Measurements from ENCODE around the gene PPFIBP1.

The PPFIBP1 gene

DNA sequence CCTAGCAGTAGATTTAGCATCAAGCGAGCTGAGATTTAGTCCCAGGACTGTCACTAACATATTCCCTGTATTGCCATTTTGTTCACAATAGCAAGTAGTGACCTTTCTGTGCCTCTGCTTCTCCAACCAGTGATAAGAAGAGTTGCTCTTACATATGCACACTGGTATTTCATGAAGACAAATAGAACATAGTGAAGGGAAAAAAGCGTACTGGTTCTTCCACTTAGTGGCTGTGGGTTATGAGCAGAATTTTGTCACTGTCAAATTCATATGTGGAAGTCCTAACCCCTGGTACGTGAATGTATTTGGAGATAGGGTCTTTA lies 12.3 kb upstream of the PPFIBP1 start:
- TF ChIP-seq, protein P1, sequence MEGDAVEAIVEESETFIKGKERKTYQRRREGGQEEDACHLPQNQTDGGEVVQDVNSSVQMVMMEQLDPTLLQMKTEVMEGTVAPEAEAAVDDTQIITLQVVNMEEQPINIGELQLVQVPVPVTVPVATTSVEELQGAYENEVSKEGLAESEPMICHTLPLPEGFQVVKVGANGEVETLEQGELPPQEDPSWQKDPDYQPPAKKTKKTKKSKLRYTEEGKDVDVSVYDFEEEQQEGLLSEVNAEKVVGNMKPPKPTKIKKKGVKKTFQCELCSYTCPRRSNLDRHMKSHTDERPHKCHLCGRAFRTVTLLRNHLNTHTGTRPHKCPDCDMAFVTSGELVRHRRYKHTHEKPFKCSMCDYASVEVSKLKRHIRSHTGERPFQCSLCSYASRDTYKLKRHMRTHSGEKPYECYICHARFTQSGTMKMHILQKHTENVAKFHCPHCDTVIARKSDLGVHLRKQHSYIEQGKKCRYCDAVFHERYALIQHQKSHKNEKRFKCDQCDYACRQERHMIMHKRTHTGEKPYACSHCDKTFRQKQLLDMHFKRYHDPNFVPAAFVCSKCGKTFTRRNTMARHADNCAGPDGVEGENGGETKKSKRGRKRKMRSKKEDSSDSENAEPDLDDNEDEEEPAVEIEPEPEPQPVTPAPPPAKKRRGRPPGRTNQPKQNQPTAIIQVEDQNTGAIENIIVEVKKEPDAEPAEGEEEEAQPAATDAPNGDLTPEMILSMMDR (IDR thresholded peaks at IDR 0.05; ENCODE audit: low read depth, low read length), result no peak
- no peak for TF ChIP-seq MYC (IDR thresholded peaks at IDR 0.05; ENCODE audit: low read depth, low read length)
- TF ChIP-seq POLR2A (IDR thresholded peaks at IDR 0.05; ENCODE audit: extremely low read depth, insufficient read length), result no peak
- no peak for TF ChIP-seq MAX (IDR thresholded peaks at IDR 0.05; ENCODE audit: low read depth, low read length)
- no peak for DNase-seq (ENCODE audit: low read depth)
- H3K4me3 ChIP-seq (ENCODE audit: low read depth, low read length), result no peak overlapping the region

DNA sequence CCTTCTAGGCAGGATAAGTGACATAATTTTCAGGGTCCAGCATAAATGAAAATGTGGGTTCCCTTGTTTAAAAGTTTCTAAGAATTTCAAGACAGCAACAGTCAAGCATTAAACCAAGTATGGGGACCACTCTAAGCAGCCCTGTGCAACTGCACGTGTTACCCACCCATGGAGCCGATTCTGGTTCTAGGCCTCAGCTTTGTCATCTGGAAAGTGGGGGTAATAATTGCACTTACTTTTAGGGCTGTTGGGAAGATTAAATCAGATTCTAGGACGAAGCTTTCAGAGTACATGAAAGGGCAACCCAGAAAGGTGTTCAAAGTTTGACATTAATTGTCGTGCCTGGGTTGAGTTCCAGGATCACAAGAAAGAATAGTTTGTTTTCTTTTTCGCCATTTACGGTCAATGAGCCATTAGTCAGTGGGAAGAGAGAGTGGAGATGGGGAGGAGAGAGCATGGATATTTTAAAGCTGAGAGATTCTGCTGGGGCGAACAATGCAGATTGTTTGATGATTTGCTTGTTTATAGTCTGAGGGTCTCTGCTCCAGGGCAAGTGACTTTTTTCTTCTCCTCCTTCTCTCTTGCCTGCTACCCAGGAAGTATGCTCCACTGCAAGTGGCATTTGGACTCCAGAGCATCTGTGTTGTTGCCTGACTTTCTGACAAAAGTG lies 10.7 kb upstream of the PPFIBP1 start:
- no peak for DNase-seq (ENCODE audit: low read depth)
- TF ChIP-seq MAX (IDR thresholded peaks at IDR 0.05; ENCODE audit: low read depth, low read length) (no peak), MYC (IDR thresholded peaks at IDR 0.05; ENCODE audit: low read depth, low read length) (no peak), POLR2A (IDR thresholded peaks at IDR 0.05; ENCODE audit: extremely low read depth, insufficient read length) (no peak)
- TF ChIP-seq, protein P1 (IDR thresholded peaks at IDR 0.05; ENCODE audit: low read depth, low read length), result no peak
- no peak overlapping the region for H3K4me3 ChIP-seq (ENCODE audit: low read depth, low read length)

- TF ChIP-seq MYC (IDR thresholded peaks at IDR 0.05; ENCODE audit: low read depth, low read length) (no peak), MAX (IDR thresholded peaks at IDR 0.05; ENCODE audit: low read depth, low read length) (no peak), POLR2A (IDR thresholded peaks at IDR 0.05; ENCODE audit: extremely low read depth, insufficient read length) (no peak)
- TF ChIP-seq, protein P1 (IDR thresholded peaks at IDR 0.05; ENCODE audit: low read depth, low read length), result no peak
- no peak for DNase-seq (ENCODE audit: low read depth)
- no peak overlapping the region for H3K4me3 ChIP-seq (ENCODE audit: low read depth, low read length)
Measured at GRCh38 chr12:27515671-27516070, 8.3 kb upstream of the PPFIBP1 start.

DNA sequence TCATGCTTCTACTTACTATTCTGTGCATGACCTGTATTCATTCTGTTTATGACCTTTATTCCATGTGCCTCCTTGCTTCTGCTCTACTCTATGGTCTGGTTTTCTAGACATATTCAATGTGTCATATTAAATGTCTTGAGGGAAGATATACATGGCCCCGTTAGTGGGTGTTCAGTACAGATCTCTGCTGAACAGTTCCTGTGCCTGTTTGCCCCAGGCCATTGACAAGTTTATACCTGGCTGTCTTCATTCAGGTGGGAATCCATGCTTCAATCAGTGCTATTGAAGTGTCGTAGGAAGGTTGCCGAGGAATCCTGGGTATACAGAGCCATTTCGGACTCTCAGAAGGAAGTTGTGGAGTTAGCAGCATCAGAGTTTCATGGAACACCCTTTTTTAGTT lies 7.4 kb upstream of the PPFIBP1 start:
- no peak overlapping the region for H3K4me3 ChIP-seq (ENCODE audit: low read depth, low read length)
- no peak for DNase-seq (ENCODE audit: low read depth)
- no peak for TF ChIP-seq MAX (IDR thresholded peaks at IDR 0.05; ENCODE audit: low read depth, low read length)
- no peak for TF ChIP-seq MYC (IDR thresholded peaks at IDR 0.05; ENCODE audit: low read depth, low read length)

DNA sequence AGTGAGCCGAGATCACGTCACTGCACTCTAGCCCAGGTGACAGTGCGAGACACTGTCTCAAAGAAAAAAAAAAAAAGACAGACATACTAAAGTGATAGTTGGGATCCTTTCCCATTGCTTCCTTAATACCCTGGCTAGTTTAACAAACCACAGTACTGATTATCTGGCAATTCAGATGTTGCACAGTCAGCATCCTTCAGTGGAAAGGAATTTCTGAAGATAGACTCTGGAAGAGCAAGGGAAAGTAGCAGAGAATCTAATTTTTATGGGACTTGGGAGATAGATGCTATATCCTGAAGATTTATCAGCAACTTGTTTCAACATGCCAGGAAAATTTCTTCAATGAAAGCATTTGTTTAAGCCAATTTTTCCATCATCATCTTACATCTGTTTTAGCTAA lies 6.5 kb upstream of the PPFIBP1 start:
- DNase-seq (ENCODE audit: low read depth), result no peak

DNA sequence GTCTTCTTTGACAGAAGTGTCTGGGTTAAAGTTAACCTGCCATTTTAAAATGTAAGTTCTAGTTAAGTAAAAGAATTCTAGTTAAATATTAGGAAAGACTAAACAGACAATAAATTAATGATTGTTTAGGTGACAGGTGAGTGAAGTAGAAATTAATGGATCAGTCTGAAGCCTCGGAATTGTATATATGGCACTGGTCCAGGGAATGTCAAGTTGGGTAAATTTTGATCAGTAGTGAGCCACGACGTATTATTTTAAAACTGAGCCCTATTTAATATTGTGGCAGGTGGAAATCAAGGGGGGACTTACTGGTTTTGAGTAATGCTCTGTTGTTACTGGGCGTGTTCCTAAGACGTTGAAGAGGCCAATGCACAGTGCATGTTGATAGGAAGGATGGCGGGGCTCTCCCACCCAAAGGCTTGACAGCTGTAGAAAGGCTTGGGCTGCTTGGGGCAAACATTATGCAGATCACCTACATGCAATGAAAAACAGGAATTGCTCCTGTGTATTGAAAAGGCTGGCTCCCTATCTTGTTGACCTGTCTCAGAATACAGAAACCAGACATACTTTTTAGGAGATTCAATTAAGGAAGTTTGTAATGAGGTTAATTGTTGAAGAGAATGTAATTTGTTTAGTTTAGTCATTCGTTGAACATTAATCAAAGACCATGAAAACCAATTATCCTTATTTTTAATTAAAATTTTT lies 5.9 kb upstream of the PPFIBP1 start:
- H3K4me3 ChIP-seq (ENCODE audit: low read depth, low read length), result no peak overlapping the region
- DNase-seq (ENCODE audit: low read depth), result no peak
- TF ChIP-seq MAX (IDR thresholded peaks at IDR 0.05; ENCODE audit: low read depth, low read length) (no peak), POLR2A (IDR thresholded peaks at IDR 0.05; ENCODE audit: extremely low read depth, insufficient read length) (no peak), MYC (IDR thresholded peaks at IDR 0.05; ENCODE audit: low read depth, low read length) (no peak)
- TF ChIP-seq, protein P1 (IDR thresholded peaks at IDR 0.05; ENCODE audit: low read depth, low read length), result no peak

More for the DNA sequence above, 6.5 kb upstream of the PPFIBP1 start:
- TF ChIP-seq, protein P1 (IDR thresholded peaks at IDR 0.05; ENCODE audit: low read depth, low read length), result no peak
- no peak for TF ChIP-seq MAX (IDR thresholded peaks at IDR 0.05; ENCODE audit: low read depth, low read length)
- H3K4me3 ChIP-seq (ENCODE audit: low read depth, low read length), result no peak overlapping the region
